OCI-M1 (cell line): Measurements from ENCODE around the gene FAM180A.

Source experiments
- DNase-seq: peaks from one replicate; lab custom pipeline; 2025; lab: John Stamatoyannopoulos, UW

The FAM180A gene

DNA sequence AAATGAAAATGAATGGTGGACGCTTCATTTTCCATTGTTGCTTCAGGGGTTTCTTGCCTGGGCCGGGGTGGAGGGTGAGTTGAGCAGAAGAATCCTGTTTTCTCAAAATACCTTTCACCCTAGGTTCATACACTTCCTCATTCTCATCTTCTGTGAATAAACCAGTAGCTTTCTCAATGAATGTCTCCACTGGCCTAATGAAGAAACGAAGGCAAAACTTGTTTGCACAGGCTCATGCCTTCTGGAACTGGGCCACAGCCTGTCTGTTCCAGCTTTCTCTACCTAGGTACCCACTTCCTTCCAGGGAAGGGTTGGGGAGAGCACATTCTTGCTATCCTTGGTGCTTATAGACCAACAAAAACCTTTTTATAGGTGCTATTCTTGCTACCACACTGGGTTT, 65.0 kb downstream of the FAM180A start:
- no peak for DNase-seq

DNA sequence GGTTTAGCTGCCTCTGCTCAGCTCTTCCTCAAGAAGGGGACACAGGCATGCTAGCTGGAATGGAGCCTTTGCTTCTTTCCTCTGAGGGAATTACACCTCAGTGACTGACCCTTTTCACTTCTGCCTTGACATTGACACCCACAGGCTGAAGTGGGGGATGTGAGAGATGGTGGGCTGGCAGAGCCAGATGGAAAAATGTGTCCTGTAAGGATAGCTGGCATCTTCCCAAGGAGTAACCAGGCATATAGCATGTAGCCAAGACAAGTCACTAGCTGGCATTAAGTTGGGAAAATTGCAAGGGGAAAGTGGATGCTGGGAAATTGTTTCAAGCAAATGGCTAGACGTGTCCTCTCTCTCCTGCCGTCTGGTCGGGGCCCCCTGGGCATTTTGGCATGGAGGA, 66.4 kb downstream of the FAM180A start:
- DNase-seq: no peak

DNA sequence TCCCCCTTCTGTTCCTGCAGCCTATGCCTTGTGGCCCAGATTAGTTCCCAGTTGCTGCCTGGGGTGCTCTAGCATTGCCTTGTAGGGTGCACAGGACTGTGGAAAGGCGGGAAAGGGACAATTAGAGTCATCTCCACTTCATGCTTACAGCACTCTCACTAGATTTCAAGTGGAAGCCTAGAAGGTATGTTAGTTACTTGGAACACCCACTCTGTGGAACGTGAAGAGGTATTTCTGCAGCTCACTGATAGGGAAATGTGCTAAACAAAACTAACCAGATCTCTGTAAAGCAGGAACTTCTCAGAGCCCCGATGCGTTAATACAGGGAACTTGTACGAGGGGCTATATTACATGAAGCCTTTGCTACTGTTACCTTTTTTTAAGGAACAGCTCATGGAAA, 66.9 kb downstream of the FAM180A start:
- DNase-seq: peak; percentile 61
